ENCODE measurements around the gene KLHDC3. TPM values are rescaled to one million over a fixed set of nuclear protein-coding genes. Genes with fewer than 3 reads are reported as not detected.

KLHDC3 gene
- total and polyA plus RNA-seq, 2 donors (not counting 1 experiment from before 2014, with no cell fraction given) = 47.4 to 50.7 TPM

DNA sequence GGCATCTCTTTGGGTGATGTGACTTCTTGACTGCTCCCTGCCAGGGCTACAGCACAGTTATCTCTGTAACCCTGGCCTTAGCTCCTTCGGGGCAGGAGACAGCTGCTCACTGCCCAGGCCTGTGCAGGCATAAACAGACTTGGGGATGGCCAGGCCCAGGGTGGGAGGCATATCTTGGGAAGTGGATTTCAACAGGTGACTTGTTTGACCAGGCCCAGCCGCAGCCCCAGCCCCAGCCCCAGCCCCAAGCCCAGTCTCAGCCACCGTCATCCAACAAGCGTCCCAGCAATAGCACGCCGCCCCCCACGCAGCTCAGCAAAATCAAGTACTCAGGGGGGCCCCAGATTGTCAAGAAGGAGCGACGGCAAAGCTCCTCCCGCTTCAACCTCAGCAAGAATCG lies 7.8 kb upstream of the KLHDC3 start:
- Mint-ChIP-seq H3K9me3 (ENCODE audit: insufficient read depth) (no peaks in the 10 kb centered on the region), H3K4me1 (peaks cover 9% of the 10 kb centered on the region), H3K4me3 (no peak overlapping the region), H3K27me3 (no peaks in the 10 kb centered on the region), H3K27ac (no peak overlapping the region)
- Histone ChIP-seq H3K4me2 (replicated peaks; ENCODE audit: low read depth, low read length, poor library complexity, severe bottlenecking) (no peak overlapping the region), H3K27me3 (replicated peaks in 1 of 4; ENCODE audit: control extremely low read depth in 1 of 4, control insufficient read depth in 3 of 4, insufficient read depth in 4 of 4, low read length in 3 of 4) (no peaks in the 10 kb centered on the region), H3K9ac (ENCODE audit: low read length) (no peak overlapping the region), H3K27ac (ENCODE audit: low read length in 2 of 2) (no peak overlapping the region), H4K20me1 (ENCODE audit: control insufficient read depth, insufficient read depth, low read length, poor library complexity, severe bottlenecking) (no peaks in the 10 kb centered on the region), H3K4me1 (ENCODE audit: control insufficient read depth in 2 of 2, insufficient read depth in 2 of 2, low read length in 2 of 2) (peaks cover 0 to 10% of the 10 kb centered on the region in 2 donors), H3K36me3 (replicated peaks in 1 of 2; ENCODE audit: control extremely low read depth in 1 of 2, control insufficient read depth in 1 of 2, extremely low read depth in 1 of 2, insufficient read depth in 2 of 2, low read length in 1 of 2) (peaks cover 1 to 45% of the 10 kb centered on the region in 2 experiments), H3K4me3 (ENCODE audit: control extremely low read depth in 1 of 5, extremely low read depth in 1 of 5, insufficient read depth in 1 of 5, low read depth in 2 of 5, low read length in 4 of 5) (no peak overlapping the region), H3K79me2 (ENCODE audit: control insufficient read depth, insufficient read depth, low read length) (peaks cover 38% of the 10 kb centered on the region), H2AFZ (ENCODE audit: insufficient read depth, low read depth, low read length, poor library complexity, severe bottlenecking) (no peak overlapping the region), H3K9me3 (ENCODE audit: control extremely low read depth in 1 of 3, control insufficient read depth in 2 of 3, insufficient read depth in 1 of 3, low read length in 2 of 3) (no peaks in the 10 kb centered on the region)
- DNase-seq (no peak), ATAC-seq (ENCODE audit: low read depth) (no peak)
- over 99% methylated on average over 11 of the region's 11 CpGs for WGBS (ENCODE audit: insufficient coverage)
- POLR2A ChIA-PET = no interaction called here
- no peak for TF ChIP-seq EZH2 (IDR thresholded peaks at IDR 0.05; ENCODE audit: borderline replicate concordance, insufficient read depth, low read depth, low read length, poor library complexity, severe bottlenecking)
- TF ChIP-seq, protein P1, sequence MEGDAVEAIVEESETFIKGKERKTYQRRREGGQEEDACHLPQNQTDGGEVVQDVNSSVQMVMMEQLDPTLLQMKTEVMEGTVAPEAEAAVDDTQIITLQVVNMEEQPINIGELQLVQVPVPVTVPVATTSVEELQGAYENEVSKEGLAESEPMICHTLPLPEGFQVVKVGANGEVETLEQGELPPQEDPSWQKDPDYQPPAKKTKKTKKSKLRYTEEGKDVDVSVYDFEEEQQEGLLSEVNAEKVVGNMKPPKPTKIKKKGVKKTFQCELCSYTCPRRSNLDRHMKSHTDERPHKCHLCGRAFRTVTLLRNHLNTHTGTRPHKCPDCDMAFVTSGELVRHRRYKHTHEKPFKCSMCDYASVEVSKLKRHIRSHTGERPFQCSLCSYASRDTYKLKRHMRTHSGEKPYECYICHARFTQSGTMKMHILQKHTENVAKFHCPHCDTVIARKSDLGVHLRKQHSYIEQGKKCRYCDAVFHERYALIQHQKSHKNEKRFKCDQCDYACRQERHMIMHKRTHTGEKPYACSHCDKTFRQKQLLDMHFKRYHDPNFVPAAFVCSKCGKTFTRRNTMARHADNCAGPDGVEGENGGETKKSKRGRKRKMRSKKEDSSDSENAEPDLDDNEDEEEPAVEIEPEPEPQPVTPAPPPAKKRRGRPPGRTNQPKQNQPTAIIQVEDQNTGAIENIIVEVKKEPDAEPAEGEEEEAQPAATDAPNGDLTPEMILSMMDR (IDR thresholded peaks at IDR 0.05) = no peak
- CTCF ChIA-PET = no interaction called here
- intact Hi-C loops (cut with micrococcal nuclease) = loop anchor here (5.0 kb wide), 1 partner anchor 136 kb away; no protein-coding TSS in a partner anchor

DNA sequence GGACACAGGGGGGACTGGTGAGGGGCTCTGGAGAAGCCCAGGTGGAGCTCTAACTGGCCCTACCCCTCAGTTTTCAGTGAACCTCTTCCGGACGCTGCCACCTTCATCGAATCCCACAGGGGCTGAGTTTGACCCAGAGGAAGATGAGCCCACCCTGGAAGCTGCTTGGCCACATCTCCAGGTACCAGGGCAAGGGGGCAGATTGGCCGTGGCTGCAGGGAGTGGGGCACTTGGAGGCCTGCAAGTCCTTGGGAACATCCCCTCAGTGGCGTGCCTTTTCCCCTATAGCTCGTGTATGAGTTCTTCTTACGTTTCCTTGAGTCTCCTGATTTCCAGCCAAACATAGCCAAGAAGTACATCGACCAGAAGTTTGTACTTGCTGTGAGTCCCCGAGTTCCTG lies 6.9 kb upstream of the KLHDC3 start:
- Histone ChIP-seq H3K4me1 (ENCODE audit: control insufficient read depth in 2 of 2, insufficient read depth in 2 of 2, low read length in 2 of 2) (peaks cover 0 to 10% of the 10 kb centered on the region in 2 donors), H3K36me3 (replicated peaks in 1 of 2; ENCODE audit: control extremely low read depth in 1 of 2, control insufficient read depth in 1 of 2, extremely low read depth in 1 of 2, insufficient read depth in 2 of 2, low read length in 1 of 2) (peaks cover 1 to 54% of the 10 kb centered on the region in 2 experiments)
- 97% methylated on average over 9 of the region's 9 CpGs for WGBS (ENCODE audit: insufficient coverage)

More for the DNA sequence above, 6.9 kb upstream of the KLHDC3 start:
- Histone ChIP-seq H3K27me3 (replicated peaks in 1 of 4; ENCODE audit: control extremely low read depth in 1 of 4, control insufficient read depth in 3 of 4, insufficient read depth in 4 of 4, low read length in 3 of 4) (no peaks in the 10 kb centered on the region), H3K79me2 (ENCODE audit: control insufficient read depth, insufficient read depth, low read length) (peaks cover 38% of the 10 kb centered on the region), H4K20me1 (ENCODE audit: control insufficient read depth, insufficient read depth, low read length, poor library complexity, severe bottlenecking) (no peaks in the 10 kb centered on the region), H2AFZ (ENCODE audit: insufficient read depth, low read depth, low read length, poor library complexity, severe bottlenecking) (no peak overlapping the region), H3K4me2 (replicated peaks; ENCODE audit: low read depth, low read length, poor library complexity, severe bottlenecking) (no peak overlapping the region), H3K4me3 (ENCODE audit: control extremely low read depth in 1 of 5, extremely low read depth in 1 of 5, insufficient read depth in 1 of 5, low read depth in 2 of 5, low read length in 4 of 5) (no peak overlapping the region), H3K27ac (ENCODE audit: low read length in 2 of 2) (no peak overlapping the region), H3K9me3 (ENCODE audit: control extremely low read depth in 1 of 3, control insufficient read depth in 2 of 3, insufficient read depth in 1 of 3, low read length in 2 of 3) (no peaks in the 10 kb centered on the region), H3K9ac (ENCODE audit: low read length) (no peak overlapping the region)
- TF ChIP-seq, protein P1 (IDR thresholded peaks at IDR 0.05) = no peak
- TF ChIP-seq EZH2 (IDR thresholded peaks at IDR 0.05; ENCODE audit: borderline replicate concordance, insufficient read depth, low read depth, low read length, poor library complexity, severe bottlenecking) = no peak
- peaks cover 14% of the 10 kb centered on the region for H3K4me1 Mint-ChIP-seq
- ATAC-seq (ENCODE audit: low read depth) = no peak
- ChIA-PET CTCF (interaction anchor here (1.0 kb wide), 1 partner anchor 136 kb away, joined by 3 read pairs; no protein-coding TSS in a partner anchor), POLR2A (interaction anchor here (0.6 kb wide), 1 partner anchor 8 kb away, joined by 8 read pairs; no protein-coding TSS in a partner anchor)
- intact Hi-C loops (cut with micrococcal nuclease) = loop anchor here (5.0 kb wide), 1 partner anchor 135 kb away; no protein-coding TSS in a partner anchor
- H3K4me3 Mint-ChIP-seq = no peak overlapping the region
- no peak for DNase-seq
- no peaks in the 10 kb centered on the region for H3K27me3 Mint-ChIP-seq
- no peaks in the 10 kb centered on the region for H3K9me3 Mint-ChIP-seq (ENCODE audit: insufficient read depth)
- no peak overlapping the region for H3K27ac Mint-ChIP-seq
